HepG2 (cell line): ENCODE results near the gene PRICKLE2.

Experiments
- CEBPB ChIP-seq: IDR thresholded peaks from 2 replicates; pipeline ENCODE4 v1.6.1; 2011; ENCODE audit warnings: low read depth, low read length, improper control_type of control experiment, borderline replicate concordance
- CTCF ChIP-seq: sonication (generic); formaldehyde crosslinking; IDR thresholded peaks from 2 replicates; pipeline ENCODE4 v1.5.0; 2020; ENCODE audit warnings: mild to moderate bottlenecking, missing genetic modification reagents, moderate library complexity
- PBX3 ChIP-seq: sonication (generic); formaldehyde crosslinking; IDR thresholded peaks from 2 replicates; pipeline ENCODE4 v1.8.1; 2023; ENCODE audit warnings: missing genetic modification reagents, inconsistent platforms, borderline replicate concordance
- TF ChIP-seq, protein P1 (sequence below), 2 experiments: IDR thresholded peaks; 2 replicates each; pipeline ENCODE4 v1.6.1; 2011 to 2012; ENCODE audit warnings: low read length in 2 of 2, borderline replicate concordance in 1 of 2, low read depth in 1 of 2, mild to moderate bottlenecking in 1 of 2, moderate library complexity in 1 of 2
- TF ChIP-seq, protein P2 (sequence below): sonication (generic); formaldehyde crosslinking; IDR thresholded peaks from 2 replicates; pipeline ENCODE4 v1.5.1; 2020; ENCODE audit warnings: missing genetic modification reagents, mild to moderate bottlenecking, borderline replicate concordance

GRCh38 chr3:64084640-64085039 lies 140.6 kb downstream of the PRICKLE2 start:
- no peak for TF ChIP-seq CTCF (CRISPR knock-in tag)
- TF ChIP-seq, protein P1, sequence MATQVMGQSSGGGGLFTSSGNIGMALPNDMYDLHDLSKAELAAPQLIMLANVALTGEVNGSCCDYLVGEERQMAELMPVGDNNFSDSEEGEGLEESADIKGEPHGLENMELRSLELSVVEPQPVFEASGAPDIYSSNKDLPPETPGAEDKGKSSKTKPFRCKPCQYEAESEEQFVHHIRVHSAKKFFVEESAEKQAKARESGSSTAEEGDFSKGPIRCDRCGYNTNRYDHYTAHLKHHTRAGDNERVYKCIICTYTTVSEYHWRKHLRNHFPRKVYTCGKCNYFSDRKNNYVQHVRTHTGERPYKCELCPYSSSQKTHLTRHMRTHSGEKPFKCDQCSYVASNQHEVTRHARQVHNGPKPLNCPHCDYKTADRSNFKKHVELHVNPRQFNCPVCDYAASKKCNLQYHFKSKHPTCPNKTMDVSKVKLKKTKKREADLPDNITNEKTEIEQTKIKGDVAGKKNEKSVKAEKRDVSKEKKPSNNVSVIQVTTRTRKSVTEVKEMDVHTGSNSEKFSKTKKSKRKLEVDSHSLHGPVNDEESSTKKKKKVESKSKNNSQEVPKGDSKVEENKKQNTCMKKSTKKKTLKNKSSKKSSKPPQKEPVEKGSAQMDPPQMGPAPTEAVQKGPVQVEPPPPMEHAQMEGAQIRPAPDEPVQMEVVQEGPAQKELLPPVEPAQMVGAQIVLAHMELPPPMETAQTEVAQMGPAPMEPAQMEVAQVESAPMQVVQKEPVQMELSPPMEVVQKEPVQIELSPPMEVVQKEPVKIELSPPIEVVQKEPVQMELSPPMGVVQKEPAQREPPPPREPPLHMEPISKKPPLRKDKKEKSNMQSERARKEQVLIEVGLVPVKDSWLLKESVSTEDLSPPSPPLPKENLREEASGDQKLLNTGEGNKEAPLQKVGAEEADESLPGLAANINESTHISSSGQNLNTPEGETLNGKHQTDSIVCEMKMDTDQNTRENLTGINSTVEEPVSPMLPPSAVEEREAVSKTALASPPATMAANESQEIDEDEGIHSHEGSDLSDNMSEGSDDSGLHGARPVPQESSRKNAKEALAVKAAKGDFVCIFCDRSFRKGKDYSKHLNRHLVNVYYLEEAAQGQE (IDR thresholded peaks at IDR 0.05; ENCODE audit: borderline replicate concordance in 1 of 2, low read depth in 1 of 2, low read length in 2 of 2) = no peak
- TF ChIP-seq PBX3 (CRISPR knock-in tag) = no peak
- no peak for TF ChIP-seq CEBPB
- TF ChIP-seq, protein P2, sequence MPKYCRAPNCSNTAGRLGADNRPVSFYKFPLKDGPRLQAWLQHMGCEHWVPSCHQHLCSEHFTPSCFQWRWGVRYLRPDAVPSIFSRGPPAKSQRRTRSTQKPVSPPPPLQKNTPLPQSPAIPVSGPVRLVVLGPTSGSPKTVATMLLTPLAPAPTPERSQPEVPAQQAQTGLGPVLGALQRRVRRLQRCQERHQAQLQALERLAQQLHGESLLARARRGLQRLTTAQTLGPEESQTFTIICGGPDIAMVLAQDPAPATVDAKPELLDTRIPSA (CRISPR knock-in tag) = no peak
